Left cardiac atrium (tissue), 4 donors: ENCODE data around the gene CAB39L. TPM values are rescaled to one million over a fixed set of nuclear protein-coding genes. Genes with fewer than 3 reads are reported as not detected.

Experiments
- ATAC-seq, 2 donors: fragments of 200-7000 bp; cut with Tn5 transposase; one replicate each; pipeline ENCODE4 v1.9.1; 2020; ENCODE audit warnings: mild to moderate bottlenecking in 2 of 2, moderate library complexity in 2 of 2
- DNase-seq: peaks from one replicate; pipeline ENCODE4 v3.0.0-alpha.2; 2020
- intact Hi-C, 2 donors: fragments of 100-400 bp; cut with DNase I; formaldehyde crosslinking; loops; one replicate each; pipeline versions ENCODE4 v1.14.1 to v1.15.1; 2022 to 2023
- long read RNA-seq: library from polyadenylated mRNA; unstranded; transcript quantifications from one replicate; pipeline ENCODE4 v2.0.0, GENCODE V29; 2021
- total RNA-seq, 2 donors: library from RNA; stranded (reverse); fragmentation: NEBNext Ultra II Directional; extraction: Animal tissue kit (Norgen Biotek cat#: 25700); gene quantifications; one replicate each; pipeline ENCODE4 v1.2.1, GENCODE V29; 2021
- donor health status: DM: no; HTN: yes; CAD: no.
- donor health status: DM: no; HTN: yes; CAD: no; lungs with severe emphysema.
- donor health status: DM: yes; HTN: yes; CAD: no.
- donor health status: Dilated cardiomyopathy.

The CAB39L gene
- total RNA-seq, result 10 to 100 TPM; 16.4 to 20.2 TPM
- long read RNA-seq, partial matches to known transcripts, result 2 of 8 reads
- long read RNA-seq, other reads (novel, unspliced or antisense), result 3 of 8 reads

DNA sequence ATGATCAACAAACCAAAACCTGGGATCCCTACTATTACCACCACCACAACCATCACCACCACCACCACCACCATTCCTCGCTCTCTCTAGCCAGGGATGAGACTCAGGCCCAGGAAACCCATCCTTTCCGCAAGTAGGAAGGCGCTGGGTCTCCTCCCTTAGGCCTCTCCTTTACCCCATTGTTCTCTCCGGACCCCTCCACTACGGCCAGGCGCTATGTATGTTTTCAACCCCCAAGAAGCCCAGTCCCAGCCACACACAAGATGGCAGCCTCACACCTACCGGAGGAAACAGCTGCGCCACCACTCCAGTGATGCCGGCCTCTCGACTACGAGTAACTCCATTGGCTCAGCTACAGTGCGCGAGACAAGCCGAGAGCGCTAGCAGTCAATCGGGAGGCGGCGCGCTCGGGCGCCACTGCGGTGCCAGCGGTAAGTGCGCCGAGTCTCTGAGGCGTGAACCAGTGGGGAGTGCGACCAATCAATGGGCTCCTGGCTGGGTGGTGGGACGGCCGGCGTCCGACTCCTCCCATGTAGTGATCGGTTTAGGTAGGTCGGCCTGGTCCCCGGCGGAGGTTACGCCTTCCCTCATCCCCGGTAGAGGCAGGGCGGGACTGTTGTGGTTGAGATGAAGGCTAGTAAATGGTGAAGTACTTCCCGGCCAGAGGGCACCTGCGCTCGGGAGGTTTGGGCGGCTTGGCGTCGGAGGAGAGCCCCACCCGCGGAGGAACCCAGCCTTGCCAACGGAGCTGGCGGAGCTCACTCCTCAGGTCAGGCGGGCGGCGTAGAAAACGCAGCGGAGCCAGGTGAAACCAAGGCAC lies at the start of gene CAB39L, which contains the start of gene SETDB2:
CAB39L (minus strand) TSS at position 361 of the 820 bp plus-strand sequence. CDS start 61,154 bp downstream, outside the sequence.
SETDB2 (plus strand) TSS at position 571 of the 820 bp plus-strand sequence. CDS start 7,620 bp downstream, outside the sequence.
- peak; percentile 100 for DNase-seq
- intact Hi-C loops, result loop anchor here in 1 of 2 donors (10.0 kb wide), 1 partner anchor 469 kb away; the partner anchor contains the start of gene FNDC3A
- ATAC-seq, result peak; percentile 98 to 99

DNA sequence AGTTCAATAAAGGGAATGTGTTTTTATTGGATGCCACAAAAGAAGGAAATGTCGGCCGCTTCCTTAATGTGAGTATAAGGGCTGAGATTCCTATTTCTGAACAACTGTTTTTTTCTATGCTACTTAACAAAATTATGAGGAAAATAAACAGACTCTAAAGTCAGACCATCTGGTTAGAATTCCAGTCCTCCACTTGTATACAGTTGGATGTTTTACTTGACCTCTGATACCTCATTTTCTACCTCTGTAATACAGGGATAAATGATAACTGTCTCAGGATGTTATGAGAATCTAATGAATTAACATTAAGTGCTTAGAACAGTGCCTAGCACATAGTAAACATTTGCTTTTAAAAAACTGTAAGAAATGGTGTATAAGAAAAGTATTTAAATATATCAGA lies 44.7 kb upstream of the CAB39L start:
- no peak for ATAC-seq
- no peak for DNase-seq
- intact Hi-C loops, result no loop called here

DNA sequence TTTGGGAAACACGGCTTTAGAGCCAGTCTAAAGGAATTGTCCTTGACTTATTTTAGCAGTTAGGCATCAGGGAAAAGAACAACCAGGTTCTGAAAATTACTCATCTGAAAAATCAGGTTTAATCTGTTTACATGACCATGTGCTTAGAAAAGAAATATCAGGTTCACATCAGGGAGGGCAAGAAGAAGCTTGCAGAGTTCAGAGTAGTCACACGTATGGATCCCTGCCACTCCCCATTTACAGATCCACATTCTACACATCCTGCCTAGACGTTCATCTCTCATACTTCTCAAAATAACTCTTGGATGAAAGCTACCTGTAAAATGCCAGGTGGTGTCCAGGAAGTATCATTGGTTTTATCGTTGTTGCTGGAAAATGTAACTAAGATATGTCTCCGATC lies 37.9 kb upstream of the CAB39L start:
- ATAC-seq, result no peak
- intact Hi-C loops, result no loop called here
- DNase-seq, result no peak

DNA sequence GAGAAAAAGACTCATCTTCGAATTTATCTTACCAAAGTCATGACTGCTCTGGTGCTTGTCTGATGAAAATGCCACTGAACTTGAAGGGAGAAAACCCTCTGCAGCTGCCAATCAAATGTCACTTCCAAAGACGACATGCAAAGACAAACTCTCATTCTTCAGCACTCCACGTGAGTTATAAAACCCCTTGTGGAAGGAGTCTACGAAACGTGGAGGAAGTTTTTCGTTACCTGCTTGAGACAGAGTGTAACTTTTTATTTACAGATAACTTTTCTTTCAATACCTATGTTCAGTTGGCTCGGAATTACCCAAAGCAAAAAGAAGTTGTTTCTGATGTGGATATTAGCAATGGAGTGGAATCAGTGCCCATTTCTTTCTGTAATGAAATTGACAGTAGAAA lies 32.7 kb upstream of the CAB39L start:
- ATAC-seq, result no peak
- DNase-seq, result no peak
- intact Hi-C loops, result no loop called here

DNA sequence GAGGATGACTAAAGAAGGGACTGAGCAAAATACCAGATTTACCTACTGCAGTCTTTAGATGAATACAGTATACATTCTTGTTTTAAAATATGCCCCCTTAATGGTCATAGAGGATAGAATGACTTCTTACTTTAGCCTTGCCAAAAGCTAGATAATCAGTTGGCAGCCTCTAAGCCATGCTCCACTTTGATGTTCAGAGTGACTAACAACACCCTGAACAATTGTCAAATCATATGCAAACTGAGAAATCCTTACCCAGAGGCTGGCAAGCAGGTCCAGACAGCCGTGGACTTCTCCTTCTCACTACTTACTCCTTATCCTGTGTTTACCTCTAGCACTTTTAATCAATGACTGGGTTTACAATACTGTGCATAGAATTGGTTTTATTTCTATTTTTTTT lies 28.3 kb upstream of the CAB39L start:
- no peak for DNase-seq
- ATAC-seq, result peak in 1 of 2 donors; percentile 61
- intact Hi-C loops, result no loop called here

DNA sequence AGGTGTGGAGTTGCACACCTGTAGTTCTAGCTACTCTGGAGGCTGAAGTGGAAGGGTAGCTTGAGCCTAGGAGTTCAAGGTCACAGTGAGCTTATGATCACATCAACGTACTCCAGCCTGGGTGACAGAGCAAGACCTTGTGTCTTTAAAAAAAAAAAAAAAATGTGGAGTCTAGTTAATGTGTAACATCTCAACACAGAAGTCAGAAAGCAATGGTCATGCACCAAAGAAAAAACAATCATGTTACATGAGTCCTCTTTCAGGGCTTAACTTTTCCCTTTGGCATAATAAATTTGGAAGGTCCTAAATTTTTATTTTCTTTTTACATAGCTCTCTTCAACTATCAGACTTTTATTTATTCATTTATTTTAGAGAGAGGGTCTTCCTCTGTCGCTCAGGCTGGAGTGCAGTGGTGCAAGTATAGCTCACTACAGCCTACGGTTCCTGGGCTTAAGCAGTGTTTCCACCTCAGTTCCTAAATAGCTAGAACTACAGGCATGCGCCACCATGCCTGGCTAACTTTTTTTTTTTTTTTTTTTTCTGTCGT lies 22.5 kb upstream of the CAB39L start:
- DNase-seq (no peak), ATAC-seq (no peak)
- intact Hi-C loops, result no loop called here

DNA sequence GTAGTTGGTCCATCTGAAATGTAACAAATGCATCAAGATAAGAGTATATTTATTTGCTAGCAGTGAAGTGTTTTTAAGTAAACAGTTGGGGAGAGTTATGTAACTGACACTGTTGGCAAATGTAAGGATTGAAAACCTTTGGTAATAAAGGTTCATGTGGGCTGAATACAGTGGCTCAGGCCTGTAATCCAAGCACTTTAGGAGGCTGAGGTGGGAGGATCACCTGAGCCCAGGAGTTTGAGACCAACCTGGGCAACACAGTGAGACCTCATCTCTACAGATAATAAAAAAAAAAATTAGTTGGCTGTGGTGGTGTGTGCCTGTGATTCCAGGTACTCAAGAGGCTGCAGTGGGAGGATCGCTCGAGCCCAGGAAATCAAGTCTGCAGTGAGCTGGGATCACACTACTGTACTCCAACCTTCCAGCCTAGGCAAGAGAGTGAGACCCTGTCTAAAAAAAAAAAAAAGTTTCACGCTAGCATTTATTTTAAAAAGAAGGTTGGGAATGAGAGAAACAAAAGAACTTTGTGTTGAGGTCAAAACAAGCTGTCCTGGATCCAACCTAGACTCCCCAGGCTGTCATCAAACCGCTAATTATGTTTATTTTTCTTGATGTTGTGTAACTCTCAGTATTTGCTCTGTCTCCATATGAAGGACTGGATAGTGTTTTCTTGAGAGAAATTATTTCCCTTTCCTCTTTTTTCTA lies 20.9 kb upstream of the CAB39L start:
- DNase-seq (no peak), ATAC-seq (peak in 1 of 2 donors; percentile 38)
- intact Hi-C loops, result no loop called here

DNA sequence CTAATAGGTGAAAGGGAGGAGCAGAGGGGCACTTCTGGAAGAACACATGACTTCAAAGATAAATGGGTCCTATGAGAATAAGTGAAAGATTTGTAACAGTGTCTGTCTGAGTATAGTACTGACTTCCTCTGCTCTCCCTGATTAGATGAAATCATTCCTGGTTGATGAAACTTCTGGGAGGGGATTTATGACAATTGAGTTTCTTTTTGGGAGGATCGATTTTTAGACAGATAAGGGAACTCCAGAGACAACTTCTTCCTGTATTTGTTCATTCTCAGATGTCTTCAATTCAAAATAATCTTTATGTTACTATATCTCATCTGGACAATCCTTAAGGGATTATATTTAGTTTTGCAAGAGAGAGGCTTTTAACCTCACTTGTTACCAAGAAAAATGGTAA lies 20.2 kb upstream of the CAB39L start:
- intact Hi-C loops, result no loop called here
- ATAC-seq, result no peak

DNA sequence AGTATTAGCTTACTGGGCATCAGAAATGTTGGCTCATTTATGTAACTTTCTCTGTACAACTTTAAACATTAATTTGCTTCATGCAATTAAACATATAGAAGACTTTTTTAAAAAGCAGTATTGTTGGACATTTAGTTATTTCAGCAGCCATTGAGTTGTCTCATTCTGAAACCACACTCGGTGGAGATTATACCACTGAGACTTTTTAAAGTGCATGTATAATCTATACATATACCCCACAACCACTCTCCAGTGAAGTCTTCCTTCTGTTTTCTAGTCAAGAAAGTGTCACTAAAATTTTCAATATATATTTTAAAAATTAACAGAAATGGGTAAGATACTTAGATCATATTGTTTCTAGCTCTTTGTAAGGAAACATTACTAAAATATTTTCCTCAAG lies 15.7 kb upstream of the CAB39L start:
- no peak for ATAC-seq

More for the DNA sequence above, 20.2 kb upstream of the CAB39L start:
- no peak for DNase-seq

DNA sequence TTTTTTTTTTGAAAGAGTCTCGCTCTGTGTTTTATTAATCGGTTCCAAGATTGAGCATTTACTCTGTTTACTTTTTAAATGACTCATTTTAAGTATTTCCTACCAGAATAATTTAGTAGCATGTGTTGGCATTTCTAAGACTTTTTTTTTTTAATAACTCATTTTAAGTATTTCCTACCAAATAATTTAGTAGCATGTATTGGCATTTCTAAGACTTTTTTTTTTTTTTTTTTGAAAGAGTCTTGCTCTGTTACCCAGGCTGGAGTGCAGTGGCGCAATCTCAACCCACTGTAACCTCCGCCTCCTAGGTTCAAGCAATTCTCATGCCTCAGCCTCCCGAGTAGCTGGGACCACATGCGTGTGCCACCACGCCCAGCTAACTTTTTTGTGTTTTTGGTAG lies 13.4 kb upstream of the CAB39L start:
- DNase-seq (no peak), ATAC-seq (no peak)

More for the DNA sequence above, 15.7 kb upstream of the CAB39L start:
- intact Hi-C loops, result no loop called here
- no peak for DNase-seq

DNA sequence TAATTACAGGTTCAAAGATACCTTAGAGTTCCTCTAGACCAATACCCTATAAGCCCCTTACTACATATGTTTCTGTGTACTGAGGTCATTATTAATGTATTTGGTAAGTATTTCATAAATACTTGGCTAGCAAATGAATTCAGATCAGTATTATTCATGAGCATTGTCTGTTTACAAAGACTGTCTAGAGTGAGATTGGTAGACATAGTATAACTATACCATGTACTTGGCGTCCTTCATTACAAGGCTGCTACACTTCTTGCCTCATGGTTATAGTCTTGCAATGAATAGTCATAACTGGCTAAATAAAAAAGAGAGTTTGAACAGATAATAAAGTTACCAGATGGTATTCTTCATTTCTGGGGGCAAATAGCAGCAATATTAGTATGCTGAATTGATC lies 12.3 kb upstream of the CAB39L start:
- DNase-seq (no peak), ATAC-seq (no peak)
- intact Hi-C loops, result no loop called here

More for the DNA sequence above, 13.4 kb upstream of the CAB39L start:
- intact Hi-C loops, result no loop called here

DNA sequence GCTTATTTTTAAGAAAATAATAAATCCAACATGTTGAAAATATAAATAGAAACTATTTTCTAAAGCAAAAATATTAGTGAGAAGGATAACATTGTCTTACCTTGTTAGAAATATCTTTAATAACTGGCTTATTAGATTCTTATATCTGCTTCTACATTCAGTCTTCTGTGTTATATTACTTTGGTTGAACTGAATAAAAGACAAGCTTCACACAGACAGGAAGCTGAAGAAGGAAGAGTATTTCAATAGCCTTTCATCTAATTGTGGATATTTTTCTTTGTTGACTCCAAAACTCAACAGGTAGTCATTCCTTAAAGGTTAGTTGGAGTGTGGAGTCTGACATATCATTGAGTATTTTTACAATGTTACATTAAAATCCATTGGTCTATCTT lies 11.1 kb upstream of the CAB39L start:
- intact Hi-C loops, result no loop called here
- ATAC-seq (no peak), DNase-seq (no peak)

DNA sequence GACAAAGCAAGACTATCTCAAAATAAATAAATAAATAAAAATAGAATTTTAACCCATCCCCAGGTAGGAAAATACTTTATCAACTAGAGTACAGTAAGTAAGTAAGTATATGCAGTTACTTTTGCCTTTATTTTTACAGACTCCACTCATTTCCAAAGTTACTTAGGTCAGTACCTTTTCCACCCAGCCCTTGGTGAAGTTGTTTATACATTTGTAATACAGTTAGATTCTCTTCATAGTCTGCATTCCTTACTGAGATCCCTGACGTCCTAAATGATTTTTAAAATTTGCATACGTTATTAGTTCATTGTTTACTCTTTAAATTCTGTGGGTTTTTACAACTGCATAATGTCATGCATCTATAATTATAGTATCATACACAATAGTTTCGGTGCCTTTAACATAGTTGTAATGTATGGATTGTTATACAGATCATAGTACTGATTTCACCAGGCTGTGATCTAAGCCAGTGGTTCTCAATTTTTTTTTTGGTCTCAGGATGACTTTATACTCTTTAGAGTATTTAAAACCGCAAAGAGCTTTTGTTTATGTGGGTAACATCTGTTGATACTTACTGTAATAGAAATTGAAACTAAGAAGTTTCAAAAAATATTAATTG lies 10.6 kb upstream of the CAB39L start:
- ATAC-seq, result no peak
- intact Hi-C loops, result no loop called here
- DNase-seq, result no peak

DNA sequence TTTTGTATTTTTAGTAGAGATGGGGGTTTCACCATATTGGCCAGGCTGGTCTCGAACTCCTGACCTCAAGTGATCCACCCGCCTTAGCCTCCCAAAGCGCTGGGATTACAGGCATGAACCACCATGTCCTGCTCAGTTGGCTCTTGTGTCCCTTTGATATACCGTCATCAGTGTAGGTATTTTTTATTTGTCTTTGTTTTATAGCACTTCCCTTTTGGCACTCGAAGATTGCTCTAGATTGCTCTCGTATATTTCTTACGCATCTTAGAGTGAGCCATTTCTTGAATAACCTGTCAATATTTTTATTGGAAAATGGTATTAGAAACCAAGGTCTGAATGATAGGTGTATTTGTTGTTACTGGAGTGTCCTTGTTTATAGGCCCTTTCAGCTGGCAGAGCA lies 9.6 kb upstream of the CAB39L start:
- intact Hi-C loops, result no loop called here
- DNase-seq (no peak), ATAC-seq (no peak)

DNA sequence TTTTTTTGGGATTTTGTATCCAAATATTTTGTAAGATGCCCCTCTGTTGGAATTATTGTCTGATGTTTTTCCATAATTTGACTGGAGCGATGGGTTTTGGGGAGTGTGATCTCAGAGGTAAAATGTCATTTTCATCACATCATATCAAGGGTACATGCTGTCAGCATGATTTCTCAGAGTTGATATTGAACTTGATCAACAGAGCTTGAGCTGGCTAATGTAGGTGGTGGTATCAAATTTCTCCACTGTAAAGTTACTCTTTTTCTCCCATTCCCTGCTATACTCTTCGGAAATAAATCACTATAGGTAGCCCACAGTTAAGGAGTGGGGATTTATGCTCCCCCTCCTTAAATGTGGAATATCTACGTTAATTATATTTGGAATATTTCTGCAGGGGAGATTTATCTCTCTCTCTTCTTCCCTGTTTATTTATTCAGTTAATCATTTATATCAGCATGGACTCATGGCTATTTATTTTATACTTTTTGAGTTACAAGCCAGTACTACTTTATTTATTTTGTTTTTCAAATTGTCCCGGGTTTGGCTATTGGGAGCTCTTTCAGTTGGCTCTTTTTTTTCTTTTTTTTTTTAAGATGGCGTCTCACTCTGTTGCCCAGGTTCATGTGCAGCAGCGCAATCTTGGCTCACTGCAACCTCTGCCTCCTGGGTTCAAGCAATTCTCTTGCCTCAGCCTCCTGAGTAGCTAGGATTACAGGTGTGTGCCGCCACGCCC lies 9.0 kb upstream of the CAB39L start:
- ATAC-seq, result no peak
- no peak for DNase-seq
- intact Hi-C loops, result no loop called here

DNA sequence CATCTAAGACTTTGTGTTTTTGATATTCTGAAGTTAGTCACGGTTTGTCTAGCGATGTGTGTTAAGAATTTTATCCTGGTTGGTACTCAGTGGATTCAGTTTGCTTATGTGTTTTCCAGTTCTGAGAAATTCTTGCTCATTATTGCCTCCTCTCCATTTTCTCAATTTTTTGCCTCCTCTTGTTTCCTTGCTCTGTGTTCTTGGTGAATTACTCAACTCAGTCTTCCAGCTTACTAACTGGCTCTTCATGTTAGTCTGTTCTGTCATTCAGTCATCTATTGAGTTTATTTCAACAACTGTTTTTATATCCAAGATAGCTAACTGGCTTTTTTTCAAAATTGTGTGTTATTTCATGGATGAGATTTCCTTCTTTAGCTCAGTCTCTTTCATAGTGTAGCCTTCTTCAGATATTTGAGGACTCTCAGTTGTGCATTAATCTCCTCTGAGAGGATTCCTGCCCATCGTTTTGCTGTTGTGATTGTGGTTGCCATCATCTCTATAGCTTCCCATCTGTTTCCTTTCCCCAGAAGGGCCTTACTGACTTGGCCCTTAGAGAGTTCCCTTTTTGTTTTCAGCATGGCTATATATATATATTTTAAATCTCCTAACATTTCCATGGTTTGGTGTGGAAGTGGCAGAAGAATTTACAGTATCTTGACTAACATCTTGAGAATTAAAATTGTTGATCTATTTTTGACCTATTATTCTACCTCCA lies 6.4 kb upstream of the CAB39L start:
- intact Hi-C loops, result no loop called here
- no peak for ATAC-seq
- no peak for DNase-seq

DNA sequence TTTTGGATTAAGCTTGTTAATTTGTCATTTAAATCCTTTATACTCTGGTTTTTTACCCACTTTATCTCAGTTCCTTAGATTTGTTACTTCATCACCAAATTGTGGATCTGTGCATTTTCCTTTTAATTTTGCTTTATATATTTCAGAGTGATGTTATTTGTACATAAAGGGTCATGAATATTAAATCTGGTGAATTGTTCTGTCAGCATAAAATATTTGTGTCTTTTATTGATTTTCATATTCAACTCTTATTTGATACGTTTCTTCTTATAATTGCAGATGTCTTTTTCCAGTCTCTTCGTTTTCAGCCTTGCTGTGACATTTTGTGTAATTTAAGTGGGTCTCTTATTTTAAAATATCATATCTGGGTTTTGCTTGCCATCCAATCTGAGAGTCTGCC lies 4.9 kb upstream of the CAB39L start:
- intact Hi-C loops, result loop anchor here in 1 of 2 donors (10.0 kb wide), 1 partner anchor 474 kb away; the partner anchor contains the start of gene FNDC3A
- ATAC-seq, result no peak
- DNase-seq, result no peak

DNA sequence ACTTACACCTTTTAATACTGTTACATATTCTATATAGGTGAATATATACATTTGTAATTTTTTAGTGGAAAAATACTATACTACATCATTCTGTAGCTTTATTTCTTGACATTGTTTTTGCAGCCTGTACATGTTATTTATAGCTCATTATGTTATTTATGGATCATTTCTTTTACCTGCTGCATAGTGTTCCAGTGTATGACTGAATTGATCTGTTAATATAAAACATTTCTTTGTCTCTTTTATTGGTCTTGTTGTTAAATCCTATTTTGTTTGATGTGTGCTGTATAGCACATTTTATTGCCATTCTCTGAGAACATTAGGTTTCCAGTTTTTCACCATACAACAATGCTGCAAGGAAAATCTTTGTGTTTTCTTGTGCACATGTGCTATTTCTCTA lies 2.6 kb upstream of the CAB39L start:
- ATAC-seq (no peak), DNase-seq (no peak)
- intact Hi-C loops, result loop anchor here in 1 of 2 donors (10.0 kb wide), 1 partner anchor 472 kb away; the partner anchor contains the start of gene FNDC3A
